Mesenchymal stem cell (in vitro differentiated cells and primary cell): ENCODE measurements around the gene ZSWIM3.
A peak's percentile ranks its signal among the peaks of the same experiment; 100 is the strongest.

Source experiments
- DNase-seq: peaks from one replicate; pipeline ENCODE4 v3.0.0-alpha.2; 2013
- H2AFZ ChIP-seq: one replicate; pipeline ENCODE4 v1.6.1; 2013; ENCODE audit warnings: low read depth, mild to moderate bottlenecking, control low read depth, inconsistent platforms, low read length, moderate library complexity
- H2AK5ac ChIP-seq: 2 replicates; pipeline ENCODE4 v1.6.1; 2013; ENCODE audit warnings: low read length, moderate library complexity, mild to moderate bottlenecking, inconsistent platforms; ENCODE audit not compliant: severe bottlenecking
- H2BK120ac ChIP-seq: one replicate; pipeline ENCODE4 v1.6.1; 2013; ENCODE audit warnings: low read depth, mild to moderate bottlenecking, inconsistent platforms, low read length, moderate library complexity
- H2BK12ac ChIP-seq, 2 experiments: one replicate each; pipeline ENCODE4 v1.6.1; 2013; ENCODE audit warnings: inconsistent platforms in 2 of 2, low read length in 2 of 2, mild to moderate bottlenecking in 2 of 2, moderate library complexity in 2 of 2, control low read depth in 1 of 2
- H2BK15ac ChIP-seq: one replicate; pipeline ENCODE4 v1.6.1; 2013; ENCODE audit warnings: mild to moderate bottlenecking, low read depth, inconsistent platforms; ENCODE audit not compliant: poor library complexity, severe bottlenecking
- H2BK5ac ChIP-seq: 2 replicates; pipeline ENCODE4 v1.6.1; 2013; ENCODE audit warnings: low read depth, mild to moderate bottlenecking, low read length, control low read depth, inconsistent platforms; ENCODE audit not compliant: poor library complexity, severe bottlenecking
- H3K14ac ChIP-seq, 2 experiments: one replicate each; pipeline ENCODE4 v1.6.1; 2013; ENCODE audit warnings: inconsistent platforms in 2 of 2, low read length in 2 of 2, control low read depth in 1 of 2, mild to moderate bottlenecking in 1 of 2, moderate library complexity in 1 of 2
- H3K18ac ChIP-seq, 2 experiments: one replicate each; pipeline ENCODE4 v1.6.1; 2013; ENCODE audit warnings: inconsistent platforms in 2 of 2, low read length in 2 of 2, control low read depth in 1 of 2, low read depth in 1 of 2, mild to moderate bottlenecking in 1 of 2
- H3K23ac ChIP-seq, 2 experiments: one replicate each; pipeline ENCODE4 v1.6.1; 2013; ENCODE audit warnings: inconsistent platforms in 2 of 2, low read length in 2 of 2, mild to moderate bottlenecking in 2 of 2, moderate library complexity in 2 of 2, control low read depth in 1 of 2
- H3K27ac ChIP-seq: 2 replicates; pipeline ENCODE4 v1.5.1; 2013; ENCODE audit warnings: mild to moderate bottlenecking, moderate library complexity, low read length, control low read depth, inconsistent platforms; ENCODE audit not compliant: poor library complexity, severe bottlenecking
- H3K27me3 ChIP-seq, 2 experiments: 2 replicates each; pipeline versions ENCODE4 v1.6.1 to v1.7.0; 2013; ENCODE audit warnings: low read length in 2 of 2, mild to moderate bottlenecking in 2 of 2, moderate library complexity in 2 of 2, control low read depth in 1 of 2, inconsistent platforms in 1 of 2; ENCODE audit not compliant: control insufficient read depth in 1 of 2, insufficient read depth in 1 of 2
- H3K36me3 ChIP-seq, 2 experiments: 2 replicates each; pipeline versions ENCODE4 v1.6.1 to v1.7.0; 2013; ENCODE audit warnings: low read length in 2 of 2, control low read depth in 1 of 2, inconsistent platforms in 1 of 2, low read depth in 1 of 2, mild to moderate bottlenecking in 1 of 2; ENCODE audit not compliant: insufficient read depth in 2 of 2, control insufficient read depth in 1 of 2
- H3K4ac ChIP-seq, 2 experiments: one replicate each; pipeline ENCODE4 v1.6.1; 2013; ENCODE audit warnings: inconsistent platforms in 2 of 2, low read length in 2 of 2, mild to moderate bottlenecking in 2 of 2, moderate library complexity in 2 of 2, control low read depth in 1 of 2, low read depth in 1 of 2
- H3K4me1 ChIP-seq: 2 replicates; pipeline ENCODE4 v1.6.1; 2013; ENCODE audit warnings: low read depth, low read length, control low read depth; ENCODE audit not compliant: control insufficient read depth, insufficient read depth
- H3K4me2 ChIP-seq: 2 replicates; pipeline ENCODE4 v1.6.1; 2013; ENCODE audit warnings: low read length, mild to moderate bottlenecking, inconsistent platforms; ENCODE audit not compliant: poor library complexity, severe bottlenecking
- H3K4me3 ChIP-seq, 2 experiments: 2 replicates each; pipeline versions ENCODE4 v1.5.1 to v1.7.0; 2013; ENCODE audit warnings: low read length in 2 of 2, mild to moderate bottlenecking in 2 of 2, control low read depth in 1 of 2, low read depth in 1 of 2; ENCODE audit not compliant: insufficient read depth in 1 of 2
- H3K79me1 ChIP-seq: replicated peaks from 2 replicates; pipeline ENCODE4 v1.6.1; 2013; ENCODE audit warnings: mild to moderate bottlenecking, control low read depth, low read length, inconsistent platforms; ENCODE audit not compliant: poor library complexity, severe bottlenecking
- H3K9ac ChIP-seq: 2 replicates; pipeline ENCODE4 v1.7.0; 2013; ENCODE audit warnings: mild to moderate bottlenecking, low read length, moderate library complexity
- H3K9me3 ChIP-seq: 2 replicates; pipeline ENCODE4 v1.7.0; 2013; ENCODE audit warnings: mild to moderate bottlenecking, low read length; ENCODE audit not compliant: control insufficient read depth
- H4K8ac ChIP-seq: one replicate; pipeline ENCODE4 v1.6.1; 2013; ENCODE audit warnings: inconsistent platforms, mild to moderate bottlenecking, low read length, moderate library complexity
- H4K91ac ChIP-seq: one replicate; pipeline ENCODE4 v1.6.1; 2013; ENCODE audit warnings: mild to moderate bottlenecking, low read length, inconsistent platforms
- WGBS: methylation state at CpG from one replicate; pipeline ENCODE4 v1.1.7; 2013; ENCODE audit warnings: mixed read lengths; 5-methylcytosine and 5-hydroxymethylcytosine counted together

The ZSWIM3 gene

GRCh38 chr20:45850926-45851325, 6.5 kb upstream of the ZSWIM3 start:
- no peak overlapping the region for H2AK5ac ChIP-seq
- H2BK15ac ChIP-seq = no peak overlapping the region
- H3K23ac ChIP-seq = no peak overlapping the region
- 96% methylated on average over 1 of the region's 1 CpG for WGBS
- H3K4me2 ChIP-seq = no peak overlapping the region
- H2BK120ac ChIP-seq = no peak overlapping the region
- H3K4ac ChIP-seq = peak overlapping the region in 1 of 2 experiments; percentile 35
- H3K9me3 ChIP-seq = no peaks in the 10 kb centered on the region
- no peak overlapping the region for H3K9ac ChIP-seq
- no peak overlapping the region for H3K27ac ChIP-seq
- H3K14ac ChIP-seq = no peak overlapping the region
- H2BK12ac ChIP-seq = no peak overlapping the region
- H4K91ac ChIP-seq = no peak overlapping the region
- no peaks in the 10 kb centered on the region for H3K27me3 ChIP-seq
- peaks cover 35% of the 10 kb centered on the region for H3K79me1 ChIP-seq
- peaks cover 8% of the 10 kb centered on the region for H3K4me1 ChIP-seq
- peaks cover 21 to 64% of the 10 kb centered on the region in 2 experiments for H3K36me3 ChIP-seq
- DNase-seq = no peak
- peak overlapping the region; percentile 41 for H4K8ac ChIP-seq
- no peak overlapping the region for H3K18ac ChIP-seq
- H3K4me3 ChIP-seq = no peak overlapping the region
- H2AFZ ChIP-seq = no peak overlapping the region
- no peak overlapping the region for H2BK5ac ChIP-seq

- Histone ChIP-seq H3K4ac (no peak overlapping the region), H2AFZ (no peak overlapping the region), H3K4me1 (peaks cover 13% of the 10 kb centered on the region), H3K27me3 (no peaks in the 10 kb centered on the region), H3K18ac (no peak overlapping the region), H2BK120ac (no peak overlapping the region), H3K9ac (no peak overlapping the region), H3K4me3 (no peak overlapping the region), H3K9me3 (no peaks in the 10 kb centered on the region), H2BK12ac (no peak overlapping the region), H3K14ac (no peak overlapping the region), H2BK15ac (no peak overlapping the region), H4K8ac (no peak overlapping the region), H3K27ac (no peak overlapping the region), H2AK5ac (no peak overlapping the region), H3K79me1 (peaks cover 33% of the 10 kb centered on the region), H4K91ac (no peak overlapping the region), H3K23ac (no peak overlapping the region), H2BK5ac (no peak overlapping the region), H3K4me2 (no peak overlapping the region), H3K36me3 (peaks cover 21 to 58% of the 10 kb centered on the region in 2 experiments)
- DNase-seq = no peak
Observed at GRCh38 chr20:45851501-45851900, 5.9 kb upstream of the ZSWIM3 start.

- Histone ChIP-seq H2AK5ac (no peak overlapping the region), H3K4ac (no peak overlapping the region), H3K27me3 (no peaks in the 10 kb centered on the region)
Observed at GRCh38 chr20:45852326-45852725, 5.1 kb upstream of the ZSWIM3 start.

GRCh38 chr20:45853484-45853883, 3.9 kb upstream of the ZSWIM3 start:
- no peak overlapping the region for H2AK5ac ChIP-seq
- H2BK5ac ChIP-seq = no peak overlapping the region
- no peak overlapping the region for H4K8ac ChIP-seq
- peaks cover 18 to 45% of the 10 kb centered on the region in 2 experiments for H3K36me3 ChIP-seq
- H3K23ac ChIP-seq = no peak overlapping the region
- no peak overlapping the region for H4K91ac ChIP-seq
- no peak overlapping the region for H2BK12ac ChIP-seq
- no peaks in the 10 kb centered on the region for H3K9me3 ChIP-seq
- DNase-seq = no peak
- no peak overlapping the region for H2AFZ ChIP-seq
- no peak overlapping the region for H2BK15ac ChIP-seq
- H3K4ac ChIP-seq = no peak overlapping the region
- no peak overlapping the region for H3K4me3 ChIP-seq
- H2BK120ac ChIP-seq = no peak overlapping the region
- H3K18ac ChIP-seq = no peak overlapping the region
- H3K9ac ChIP-seq = no peak overlapping the region
- 89% methylated on average over 1 of the region's 2 CpGs for WGBS
- H3K14ac ChIP-seq = no peak overlapping the region
- H3K27me3 ChIP-seq = no peaks in the 10 kb centered on the region
- H3K27ac ChIP-seq = no peak overlapping the region
- no peak overlapping the region for H3K4me2 ChIP-seq
- H3K4me1 ChIP-seq = peaks cover 22% of the 10 kb centered on the region
- H3K79me1 ChIP-seq = peaks cover 35% of the 10 kb centered on the region

More at GRCh38 chr20:45852326-45852725, 5.1 kb upstream of the ZSWIM3 start:
- H4K91ac ChIP-seq = no peak overlapping the region
- H3K36me3 ChIP-seq = peaks cover 21 to 51% of the 10 kb centered on the region in 2 experiments
- H3K79me1 ChIP-seq = peaks cover 33% of the 10 kb centered on the region
- H2BK12ac ChIP-seq = no peak overlapping the region
- H3K23ac ChIP-seq = no peak overlapping the region
- no peak overlapping the region for H3K4me3 ChIP-seq
- no peak overlapping the region for H4K8ac ChIP-seq
- no peak overlapping the region for H2AFZ ChIP-seq
- no peak overlapping the region for H3K4me2 ChIP-seq
- no peak overlapping the region for H2BK120ac ChIP-seq
- no peak overlapping the region for H3K18ac ChIP-seq
- H3K27ac ChIP-seq = no peak overlapping the region
- no peak overlapping the region for H2BK15ac ChIP-seq
- no peak for DNase-seq
- no peaks in the 10 kb centered on the region for H3K9me3 ChIP-seq
- H2BK5ac ChIP-seq = no peak overlapping the region
- WGBS = 99% methylated on average over 6 of the region's 6 CpGs
- H3K9ac ChIP-seq = no peak overlapping the region
- H3K14ac ChIP-seq = no peak overlapping the region
- peaks cover 16% of the 10 kb centered on the region for H3K4me1 ChIP-seq
